Neuronal stem cell (in vitro differentiated cells): ENCODE measurements around the gene RGS4.

Source experiments
- DNase-seq: peaks from one replicate; pipeline ENCODE4 v3.0.0-alpha.2; 2013; ENCODE audit warnings: low spot score
- H2AFZ ChIP-seq: one replicate; pipeline ENCODE4 v1.6.1; 2013; ENCODE audit warnings: mild to moderate bottlenecking, low read length, inconsistent platforms
- H2AK5ac ChIP-seq: 2 replicates; pipeline ENCODE4 v1.6.1; 2013; ENCODE audit warnings: low read depth, mild to moderate bottlenecking, inconsistent platforms, low read length, moderate library complexity, mixed read lengths
- H2BK120ac ChIP-seq: 2 replicates; pipeline ENCODE4 v1.6.1; 2013; ENCODE audit warnings: low read depth, mild to moderate bottlenecking, inconsistent platforms, low read length, moderate library complexity, mixed read lengths
- H2BK12ac ChIP-seq: one replicate; pipeline ENCODE4 v1.6.1; 2013; ENCODE audit warnings: low read length, inconsistent platforms
- H2BK15ac ChIP-seq: 2 replicates; pipeline ENCODE4 v1.6.1; 2013; ENCODE audit warnings: mild to moderate bottlenecking, low read length, inconsistent platforms, mixed read lengths
- H2BK5ac ChIP-seq: one replicate; pipeline ENCODE4 v1.6.1; 2013; ENCODE audit warnings: inconsistent platforms, mild to moderate bottlenecking, low read length, moderate library complexity
- H3K14ac ChIP-seq: one replicate; pipeline ENCODE4 v1.6.1; 2013; ENCODE audit warnings: low read length, inconsistent platforms
- H3K18ac ChIP-seq: 2 replicates; pipeline ENCODE4 v1.6.1; 2013; ENCODE audit warnings: low read length, inconsistent platforms
- H3K23ac ChIP-seq: 2 replicates; pipeline ENCODE4 v1.6.1; 2013; ENCODE audit warnings: low read depth, mild to moderate bottlenecking, mixed read lengths, low read length, inconsistent platforms; ENCODE audit not compliant: poor library complexity
- H3K27ac ChIP-seq: replicated peaks from 3 replicates; pipeline ENCODE4 v1.5.1; 2013; ENCODE audit warnings: low read length, inconsistent platforms
- H3K27me3 ChIP-seq, 3 experiments: 2 replicates each; pipeline ENCODE4 v1.6.1; 2013; ENCODE audit warnings: low read length in 3 of 3, mild to moderate bottlenecking in 2 of 3, inconsistent platforms in 1 of 3, low read depth in 1 of 3, mixed read lengths in 1 of 3, moderate library complexity in 1 of 3; ENCODE audit not compliant: control insufficient read depth in 3 of 3, insufficient read depth in 3 of 3
- H3K36me3 ChIP-seq, 2 donors: replicated peaks in 1 of 2; 2 replicates each; pipeline ENCODE4 v1.6.1; 2013; ENCODE audit warnings: low read length in 2 of 2; ENCODE audit not compliant: control insufficient read depth in 2 of 2, insufficient read depth in 2 of 2
- H3K4ac ChIP-seq: 2 replicates; pipeline ENCODE4 v1.6.1; 2013; ENCODE audit warnings: inconsistent platforms, mild to moderate bottlenecking, low read length, moderate library complexity
- H3K4me1 ChIP-seq, 2 donors: 1 replicate in 1 of 2; 2 replicates in 1 of 2; pipeline ENCODE4 v1.6.1; 2013; ENCODE audit warnings: low read length in 2 of 2, low read depth in 1 of 2; ENCODE audit not compliant: control insufficient read depth in 2 of 2, insufficient read depth in 1 of 2
- H3K4me2 ChIP-seq: one replicate; pipeline ENCODE4 v1.6.1; 2013; ENCODE audit warnings: mild to moderate bottlenecking, low read length, inconsistent platforms; ENCODE audit not compliant: insufficient read depth, poor library complexity, severe bottlenecking
- H3K4me3 ChIP-seq, 2 donors: 2 replicates each; pipeline ENCODE4 v1.5.1; 2013; ENCODE audit warnings: low read length in 2 of 2, mild to moderate bottlenecking in 2 of 2, inconsistent platforms in 1 of 2, moderate library complexity in 1 of 2
- H3K79me1 ChIP-seq: one replicate; pipeline ENCODE4 v1.6.1; 2013; ENCODE audit warnings: low read depth, mild to moderate bottlenecking, inconsistent platforms, low read length, moderate library complexity
- H3K9ac ChIP-seq: one replicate; pipeline ENCODE4 v1.6.1; 2013; ENCODE audit warnings: mild to moderate bottlenecking, low read depth, low read length, inconsistent platforms; ENCODE audit not compliant: poor library complexity
- H3K9me3 ChIP-seq, 2 donors: replicated peaks in 1 of 2; 2 replicates each; pipeline versions ENCODE3 to v1.6.1; 2013; ENCODE audit warnings: low read length in 2 of 2, mild to moderate bottlenecking in 2 of 2, inconsistent platforms in 1 of 2, low read depth in 1 of 2, mixed read lengths in 1 of 2, moderate library complexity in 1 of 2; ENCODE audit not compliant: control insufficient read depth in 2 of 2, insufficient read depth in 1 of 2
- H4K8ac ChIP-seq: one replicate; pipeline ENCODE4 v1.6.1; 2013; ENCODE audit warnings: low read depth, mild to moderate bottlenecking, inconsistent platforms, low read length, moderate library complexity
- H4K91ac ChIP-seq: one replicate; pipeline ENCODE4 v1.6.1; 2013; ENCODE audit warnings: low read length, low read depth, mild to moderate bottlenecking, inconsistent platforms; ENCODE audit not compliant: poor library complexity
- WGBS, 2 donors: extraction: QIAGEN DNeasy Blood & Tissue Kit; methylation state at CpG; one replicate each; pipeline ENCODE4 v1.1.7; 2013; ENCODE audit warnings: missing lambda C conversion rate in 2 of 2, mixed read lengths in 1 of 2; ENCODE audit not compliant: insufficient read length in 2 of 2, insufficient replicate concordance in 1 of 2; ENCODE audit errors: extremely low coverage in 2 of 2; 5-methylcytosine and 5-hydroxymethylcytosine counted together

Gene RGS4

DNA sequence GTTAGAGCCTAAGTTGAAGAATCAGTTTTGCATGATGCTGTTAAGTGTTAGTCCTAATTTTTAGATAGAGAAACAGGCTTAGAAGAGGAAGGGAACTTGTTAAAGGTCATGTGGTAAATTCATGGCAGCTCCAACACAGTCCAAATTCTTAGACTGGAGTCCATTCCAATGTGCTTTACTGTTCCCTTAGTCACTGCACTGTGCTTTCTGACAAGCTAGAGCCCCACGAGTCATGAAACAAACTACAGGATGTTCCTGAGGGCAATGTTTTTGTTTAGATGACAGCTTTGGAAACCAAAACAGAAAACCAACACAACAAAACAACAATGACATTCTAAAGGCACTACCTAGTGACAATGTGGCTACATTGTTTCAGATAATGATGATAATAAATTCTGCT lies 23.1 kb upstream of the RGS4 start:
- Histone ChIP-seq H3K27ac (no peak overlapping the region), H3K4me3 (no peak overlapping the region), H3K36me3 (no peaks in the 10 kb centered on the region), H3K4ac (no peak overlapping the region), H2BK15ac (no peak overlapping the region), H4K91ac (no peak overlapping the region), H2BK120ac (no peak overlapping the region), H2AFZ (no peak overlapping the region), H3K9ac (no peak overlapping the region), H3K9me3 (no peaks in the 10 kb centered on the region), H3K27me3 (no peaks in the 10 kb centered on the region), H3K18ac (no peak overlapping the region), H3K79me1 (no peaks in the 10 kb centered on the region), H2BK5ac (no peak overlapping the region), H3K23ac (no peak overlapping the region), H3K4me2 (no peak overlapping the region), H2AK5ac (no peak overlapping the region), H3K14ac (no peak overlapping the region), H4K8ac (no peak overlapping the region), H2BK12ac (no peak overlapping the region), H3K4me1 (no peaks in the 10 kb centered on the region)
- no peak for DNase-seq
- WGBS, 2 donors = no CpG with 5 or more reads among the region's 1 CpG

DNA sequence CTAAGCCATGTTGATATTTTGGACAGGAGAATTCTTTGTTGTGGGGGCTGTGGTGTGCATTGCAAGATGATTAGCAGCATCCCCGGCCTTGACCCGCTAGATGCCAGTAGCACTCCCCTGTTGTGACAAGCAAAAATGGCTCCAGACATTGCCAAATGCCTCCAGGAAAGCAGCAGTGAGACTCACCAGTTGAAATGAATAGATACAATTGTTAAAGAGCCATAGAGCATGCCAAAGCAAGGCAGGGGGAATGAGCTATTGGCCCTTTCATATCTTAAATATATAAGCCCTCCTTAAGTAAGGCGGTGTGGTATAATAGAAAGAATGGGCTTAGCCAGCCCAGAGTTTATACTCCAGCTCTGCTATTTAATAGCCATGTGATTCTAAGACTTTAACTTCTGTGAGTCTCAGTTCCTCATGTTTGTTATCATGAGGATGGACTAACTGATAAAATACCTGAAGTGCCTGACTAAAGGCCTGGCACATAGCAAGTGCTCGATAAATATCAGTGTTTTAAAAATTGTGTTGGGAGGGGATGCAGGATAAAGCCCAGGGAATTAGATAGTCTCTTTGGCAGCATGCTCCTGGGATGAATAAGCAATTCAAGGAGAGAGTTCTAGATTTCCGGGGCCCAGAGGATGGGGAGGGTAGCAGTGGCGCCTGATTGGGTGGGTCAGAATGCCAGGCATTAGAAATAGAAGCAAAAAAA lies 21.1 kb upstream of the RGS4 start:
- Histone ChIP-seq H2AFZ (no peak overlapping the region), H3K18ac (no peak overlapping the region), H3K4ac (no peak overlapping the region), H2BK15ac (no peak overlapping the region), H3K27ac (no peak overlapping the region), H2BK5ac (no peak overlapping the region), H3K36me3 (no peaks in the 10 kb centered on the region), H2BK120ac (no peak overlapping the region), H4K91ac (no peak overlapping the region), H2BK12ac (no peak overlapping the region), H3K4me2 (no peak overlapping the region), H2AK5ac (no peak overlapping the region), H3K9ac (no peak overlapping the region), H3K14ac (no peak overlapping the region), H4K8ac (no peak overlapping the region), H3K27me3 (no peaks in the 10 kb centered on the region), H3K9me3 (no peaks in the 10 kb centered on the region), H3K4me3 (no peak overlapping the region), H3K79me1 (no peaks in the 10 kb centered on the region), H3K23ac (no peak overlapping the region), H3K4me1 (no peaks in the 10 kb centered on the region)
- DNase-seq = no peak
- no CpG with 5 or more reads among the region's 6 CpGs for WGBS, 2 donors

DNA sequence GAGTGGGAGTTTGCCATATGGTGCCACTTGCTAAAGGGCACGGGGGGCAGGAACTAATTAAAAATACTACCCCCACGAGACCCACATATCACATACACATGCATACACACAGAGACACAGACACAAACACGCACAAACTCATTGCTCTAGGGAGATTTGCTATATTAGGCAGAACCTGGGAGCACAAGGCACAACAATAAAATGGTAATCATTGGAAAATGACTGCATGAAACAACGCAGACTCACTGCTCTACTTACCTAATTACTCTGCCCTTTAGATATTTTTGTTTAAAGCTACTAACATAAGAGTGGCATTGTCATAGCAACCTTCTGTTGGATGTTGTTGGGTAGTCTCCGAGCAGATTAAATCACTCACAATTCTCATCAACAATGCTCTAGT lies 20.3 kb upstream of the RGS4 start:
- Histone ChIP-seq H3K79me1 (no peaks in the 10 kb centered on the region), H3K14ac (no peak overlapping the region), H4K8ac (no peak overlapping the region), H2BK15ac (no peak overlapping the region), H3K9ac (no peak overlapping the region), H3K4me3 (no peak overlapping the region), H3K9me3 (no peaks in the 10 kb centered on the region), H3K4ac (no peak overlapping the region), H2BK120ac (no peak overlapping the region), H2AK5ac (no peak overlapping the region), H2AFZ (no peak overlapping the region), H3K4me1 (no peaks in the 10 kb centered on the region), H3K4me2 (no peak overlapping the region), H3K27me3 (no peaks in the 10 kb centered on the region), H3K36me3 (no peaks in the 10 kb centered on the region), H4K91ac (no peak overlapping the region), H2BK12ac (no peak overlapping the region), H3K23ac (no peak overlapping the region), H3K27ac (no peak overlapping the region), H3K18ac (no peak overlapping the region), H2BK5ac (no peak overlapping the region)
- no CpG with 5 or more reads among the region's 5 CpGs for WGBS, 2 donors
- no peak for DNase-seq

DNA sequence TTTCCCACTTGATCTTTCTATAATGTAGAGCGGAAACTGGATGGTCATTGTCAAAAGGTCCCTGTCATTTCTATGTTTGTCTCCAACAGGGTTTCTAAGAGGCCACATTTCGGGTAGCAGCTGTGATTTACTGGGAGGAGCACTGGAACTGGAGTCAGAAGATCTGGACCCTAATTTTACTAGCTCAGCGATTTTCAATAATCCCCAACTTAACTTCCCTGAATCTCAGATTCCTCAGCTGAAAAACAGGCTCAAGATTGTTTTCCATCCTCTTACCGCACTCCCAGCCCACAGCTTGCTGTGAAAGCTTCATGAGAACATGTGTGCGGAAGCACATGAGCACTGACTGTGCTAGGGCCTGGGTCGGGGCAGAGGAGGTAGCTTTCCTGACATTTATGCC lies 19.9 kb upstream of the RGS4 start:
- H2AK5ac ChIP-seq = no peak overlapping the region
- no peak overlapping the region for H2BK120ac ChIP-seq
- no peak overlapping the region for H3K4ac ChIP-seq
- no peak for DNase-seq
- no peak overlapping the region for H2BK5ac ChIP-seq
- no peak overlapping the region for H3K4me3 ChIP-seq
- no peak overlapping the region for H4K91ac ChIP-seq
- H3K14ac ChIP-seq = no peak overlapping the region
- H2BK12ac ChIP-seq = no peak overlapping the region
- no peak overlapping the region for H3K27ac ChIP-seq
- no peaks in the 10 kb centered on the region for H3K9me3 ChIP-seq
- no peak overlapping the region for H3K23ac ChIP-seq
- no CpG with 5 or more reads among the region's 6 CpGs for WGBS, 2 donors
- no peak overlapping the region for H4K8ac ChIP-seq
- H3K36me3 ChIP-seq = no peaks in the 10 kb centered on the region
- no peak overlapping the region for H2BK15ac ChIP-seq
- H3K4me1 ChIP-seq = no peaks in the 10 kb centered on the region
- H3K4me2 ChIP-seq = no peak overlapping the region
- no peak overlapping the region for H3K9ac ChIP-seq
- H3K27me3 ChIP-seq = no peaks in the 10 kb centered on the region
- H3K18ac ChIP-seq = no peak overlapping the region
- no peaks in the 10 kb centered on the region for H3K79me1 ChIP-seq
- no peak overlapping the region for H2AFZ ChIP-seq
